ENCODE measurements around the gene SCAPER.

The SCAPER gene

GRCh38 chr15:76905013-76905839 lies at the start of gene SCAPER:
Gene SCAPER, minus strand, starts transcription at chr15:76905340. Its CDS starts 21,523 bp downstream, at chr15:76883817.
- peak; percentile 88 for DNase-seq (ENCODE audit: low read depth)

GRCh38 chr15:76954744-76955143 lies 49.6 kb upstream of the SCAPER start:
- DNase-seq (ENCODE audit: low read depth), result no peak

DNA sequence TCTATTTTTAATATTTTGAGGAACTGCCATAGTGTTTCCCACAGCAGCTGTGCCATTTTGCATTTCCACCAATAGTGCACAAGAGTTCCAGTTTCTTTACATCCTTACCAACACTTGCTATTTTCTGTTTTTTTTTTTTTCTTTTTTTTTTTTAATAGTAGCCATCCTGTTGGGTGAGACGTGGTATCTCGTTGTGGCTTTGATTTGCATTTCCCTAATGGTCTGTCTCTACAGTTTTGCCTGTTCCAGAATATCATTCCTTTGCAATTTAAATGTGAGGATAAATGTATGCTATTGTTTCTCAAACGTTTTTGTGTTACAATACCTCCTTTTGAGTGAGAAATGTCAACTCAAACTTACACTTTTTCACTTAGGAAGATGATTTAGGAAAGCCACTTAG lies 48.8 kb upstream of the SCAPER start:
- DNase-seq (ENCODE audit: low read depth), result no peak

DNA sequence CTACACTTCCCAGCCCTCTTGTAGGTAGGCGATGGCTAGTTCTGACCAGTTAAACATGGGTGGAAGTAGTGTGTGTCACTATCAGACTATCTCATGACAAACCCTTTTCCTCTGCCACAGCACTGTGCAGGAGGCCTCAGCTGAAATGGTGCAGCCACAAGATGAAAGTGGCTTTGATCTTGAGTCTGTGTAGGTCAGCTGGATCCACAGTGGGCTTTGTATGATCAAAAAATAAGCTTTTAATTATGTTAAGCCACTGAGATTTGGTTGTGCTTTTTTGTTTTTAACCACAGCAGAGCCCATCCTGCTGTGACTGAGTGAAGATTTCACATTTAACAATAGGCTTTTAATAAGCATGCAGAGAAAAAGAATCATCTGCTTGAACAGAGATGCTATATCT lies 46.1 kb upstream of the SCAPER start:
- no peak for DNase-seq (ENCODE audit: low read depth)

DNA sequence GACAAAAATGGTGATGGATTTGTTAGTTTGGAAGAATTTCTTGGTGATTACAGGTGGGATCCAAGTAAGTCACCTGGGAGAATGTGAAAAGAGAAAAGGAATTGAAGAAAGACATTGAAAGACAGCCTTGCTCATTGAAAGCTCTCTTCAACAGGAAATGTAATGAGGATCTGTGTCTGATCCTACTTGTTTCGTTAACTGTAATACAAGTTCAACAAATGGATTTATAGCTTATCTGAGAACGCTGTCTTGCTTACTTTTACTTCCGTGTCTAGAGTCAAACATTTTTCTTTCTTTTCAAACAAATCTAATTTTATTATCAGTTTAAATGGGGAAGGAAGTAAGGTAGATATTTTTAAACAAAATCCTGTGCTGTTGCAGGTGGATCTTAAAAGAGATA lies 42.3 kb upstream of the SCAPER start:
- DNase-seq (ENCODE audit: low read depth), result no peak

- no peak for DNase-seq (ENCODE audit: low read depth)
Measured at GRCh38 chr15:76945494-76946093, 40.5 kb upstream of the SCAPER start.

DNA sequence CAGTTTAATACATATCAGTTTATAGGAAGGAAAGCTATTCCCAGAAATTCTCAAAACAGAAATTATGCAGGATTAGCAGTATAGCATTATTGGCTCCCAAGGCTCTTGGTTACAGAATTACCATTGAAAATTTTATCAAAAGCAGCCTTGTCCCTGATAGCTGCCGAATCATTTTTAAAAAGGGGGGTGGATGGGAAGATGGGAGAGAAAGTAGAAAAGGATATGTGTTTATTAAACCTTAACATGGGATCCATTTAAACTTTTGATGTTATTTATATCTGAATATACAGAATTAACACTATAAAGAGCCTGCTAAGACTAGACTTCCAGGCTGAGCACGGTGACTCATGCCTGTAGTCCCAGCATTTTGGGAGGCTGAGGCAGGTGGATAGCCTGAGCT lies 37.2 kb upstream of the SCAPER start:
- no peak for DNase-seq (ENCODE audit: low read depth)

DNA sequence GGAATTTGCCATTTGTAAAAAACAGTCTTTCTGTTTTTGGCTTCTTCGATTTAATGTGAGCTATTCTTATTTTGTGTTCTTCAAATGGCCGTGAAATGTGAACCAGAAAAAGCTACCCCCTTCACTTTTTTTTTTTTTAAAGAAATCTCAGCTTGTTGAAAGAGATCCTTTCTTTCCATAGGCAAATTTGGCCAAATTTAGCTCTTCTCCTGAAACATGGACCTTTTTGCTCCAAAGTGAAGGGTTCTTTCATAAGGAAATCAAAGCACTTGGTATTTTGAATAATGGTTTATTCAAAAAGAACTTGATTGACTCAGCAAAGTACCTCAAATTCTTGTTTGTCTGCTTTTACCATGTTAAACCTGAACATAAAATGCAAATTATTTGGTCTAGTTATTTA lies 36.5 kb upstream of the SCAPER start:
- DNase-seq (ENCODE audit: low read depth), result no peak

DNA sequence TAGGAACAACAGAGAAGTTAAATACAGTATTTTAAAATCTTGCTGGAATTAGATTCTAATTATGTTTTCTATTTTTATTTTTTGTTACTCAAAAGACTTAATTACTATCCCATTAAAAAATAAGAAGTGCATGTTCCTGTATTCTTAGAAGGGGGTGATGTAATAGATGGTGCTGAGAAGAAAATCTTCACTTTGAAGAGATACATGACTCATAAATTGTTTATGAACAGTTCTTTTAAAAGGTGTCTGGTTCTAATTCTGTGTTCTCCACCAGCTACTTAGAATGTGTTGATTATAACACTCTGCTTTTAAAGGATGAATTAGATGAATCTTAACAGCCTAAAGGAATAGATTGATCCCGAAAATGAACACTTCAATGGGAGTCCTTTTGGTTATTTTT lies 34.6 kb upstream of the SCAPER start:
- no peak for DNase-seq (ENCODE audit: low read depth)

DNA sequence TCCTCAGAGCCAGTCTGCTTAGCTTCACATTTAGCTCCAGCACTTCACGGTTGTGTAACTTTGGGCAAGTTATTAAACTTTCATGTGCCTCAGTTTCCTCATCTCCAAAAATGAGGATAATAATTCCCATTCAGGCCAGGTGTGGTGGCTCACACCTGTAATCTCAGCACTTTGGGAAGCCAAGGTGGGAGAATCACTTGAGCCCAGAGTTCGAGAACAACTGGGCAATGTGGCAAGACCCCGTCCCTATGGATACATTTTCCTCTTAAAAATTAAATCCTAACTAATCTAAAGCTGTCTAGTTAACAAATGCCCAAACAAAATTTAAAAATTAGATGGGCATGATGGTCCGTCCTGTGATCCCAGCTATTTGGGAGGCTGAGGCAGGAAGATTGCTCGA lies 33.6 kb upstream of the SCAPER start:
- DNase-seq (ENCODE audit: low read depth), result no peak

- no peak for DNase-seq (ENCODE audit: low read depth)
Measured at GRCh38 chr15:76936671-76937070, 31.5 kb upstream of the SCAPER start.

DNA sequence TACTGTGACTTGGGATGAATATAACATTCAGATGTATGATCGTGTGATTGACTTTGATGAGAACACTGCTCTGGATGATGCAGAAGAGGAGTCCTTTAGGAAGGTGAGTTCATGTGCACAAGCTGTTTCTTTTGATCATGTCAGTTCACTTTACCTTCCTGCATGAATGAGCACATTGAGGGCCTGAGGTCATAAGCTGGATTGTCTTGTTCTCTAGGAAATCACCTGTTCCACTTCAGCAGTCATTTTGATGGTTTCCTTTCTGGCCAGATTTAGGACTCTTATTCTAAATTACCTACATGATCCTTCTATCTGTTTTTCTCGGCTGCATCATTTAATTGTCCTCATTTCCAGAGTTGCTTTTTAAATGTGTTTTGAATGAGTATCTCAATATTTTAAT lies 30.5 kb upstream of the SCAPER start:
- DNase-seq (ENCODE audit: low read depth), result no peak

DNA sequence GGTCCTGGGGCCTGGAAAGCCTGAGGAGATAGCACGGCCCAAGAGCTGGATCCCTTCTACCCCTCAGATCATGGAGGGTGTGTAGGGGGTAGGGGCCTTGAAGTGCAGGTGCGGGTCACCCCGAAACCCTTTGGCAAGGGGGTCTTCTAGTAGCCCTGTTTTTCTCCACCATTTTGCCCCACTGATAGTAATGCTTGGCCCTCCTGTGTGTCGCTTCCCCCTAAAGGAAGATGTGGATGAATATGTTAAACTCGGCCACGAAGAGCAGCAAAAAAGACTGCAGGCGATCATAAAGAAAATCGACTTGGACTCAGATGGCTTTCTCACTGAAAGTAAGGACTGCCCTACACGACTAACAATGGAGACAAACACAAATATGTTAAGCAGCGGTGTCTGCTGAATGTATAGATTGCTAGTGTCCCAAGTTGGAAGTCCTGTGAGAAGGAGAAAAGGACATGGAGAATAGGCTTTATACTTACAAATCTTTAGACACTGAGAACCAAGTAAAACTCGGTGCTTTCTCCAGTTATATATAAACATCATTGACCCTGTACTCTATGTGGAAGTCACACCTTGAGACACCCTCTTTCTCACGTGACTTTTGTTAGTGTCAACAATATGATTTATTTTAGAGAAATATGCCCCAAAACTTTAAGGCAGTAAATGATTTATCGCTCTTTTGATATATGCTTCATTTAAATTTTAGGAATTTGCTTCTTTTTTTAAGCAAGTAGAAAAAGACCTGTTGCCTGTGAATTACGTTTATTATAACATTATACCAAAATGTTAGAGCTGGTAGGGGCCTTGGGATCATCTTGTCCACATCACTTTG lies 27.2 kb upstream of the SCAPER start:
- no peak for DNase-seq (ENCODE audit: low read depth)

DNA sequence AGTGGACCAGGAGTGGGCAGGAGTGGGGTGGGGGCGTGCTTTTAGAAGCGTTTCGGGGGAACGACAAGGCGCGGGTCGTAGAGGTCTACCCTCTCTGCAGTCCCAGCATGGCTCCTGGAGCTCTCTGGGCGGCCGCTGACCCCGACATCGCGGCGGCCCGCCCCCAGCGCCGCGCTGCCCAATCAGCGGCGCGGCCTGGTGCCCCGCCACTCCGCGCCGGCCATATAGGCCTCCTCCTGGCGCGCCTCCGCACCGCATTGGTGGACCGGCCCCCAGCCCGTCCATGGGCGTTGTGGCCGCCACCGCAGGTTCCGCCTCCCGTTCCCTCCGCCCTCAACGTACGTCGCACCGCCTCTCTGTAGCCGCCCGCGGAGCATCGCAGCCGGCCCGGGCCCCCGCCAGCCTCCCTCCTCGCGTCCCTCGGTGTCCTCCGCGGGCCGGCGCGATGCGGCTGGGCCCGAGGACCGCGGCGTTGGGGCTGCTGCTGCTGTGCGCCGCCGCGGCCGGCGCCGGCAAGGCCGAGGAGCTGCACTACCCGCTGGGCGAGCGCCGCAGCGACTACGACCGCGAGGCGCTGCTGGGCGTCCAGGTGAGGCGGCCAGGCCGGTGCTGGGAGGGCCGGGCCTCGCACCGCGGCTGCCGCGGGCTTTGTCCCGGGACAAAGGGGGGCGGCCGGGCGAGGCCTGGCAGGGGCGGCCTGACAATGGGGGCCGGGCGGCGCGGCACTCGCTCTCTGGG lies 26.4 kb upstream of the SCAPER start, which contains the start of gene RCN2:
TSS of gene RCN2 (plus strand) at position 353 of the 738 bp plus-strand sequence. CDS start at position 446, 93 bp downstream.
- peak; percentile 91 for DNase-seq (ENCODE audit: low read depth)

- no peak for DNase-seq (ENCODE audit: low read depth)
Measured at GRCh38 chr15:76930831-76931396, 25.8 kb upstream of the SCAPER start.

DNA sequence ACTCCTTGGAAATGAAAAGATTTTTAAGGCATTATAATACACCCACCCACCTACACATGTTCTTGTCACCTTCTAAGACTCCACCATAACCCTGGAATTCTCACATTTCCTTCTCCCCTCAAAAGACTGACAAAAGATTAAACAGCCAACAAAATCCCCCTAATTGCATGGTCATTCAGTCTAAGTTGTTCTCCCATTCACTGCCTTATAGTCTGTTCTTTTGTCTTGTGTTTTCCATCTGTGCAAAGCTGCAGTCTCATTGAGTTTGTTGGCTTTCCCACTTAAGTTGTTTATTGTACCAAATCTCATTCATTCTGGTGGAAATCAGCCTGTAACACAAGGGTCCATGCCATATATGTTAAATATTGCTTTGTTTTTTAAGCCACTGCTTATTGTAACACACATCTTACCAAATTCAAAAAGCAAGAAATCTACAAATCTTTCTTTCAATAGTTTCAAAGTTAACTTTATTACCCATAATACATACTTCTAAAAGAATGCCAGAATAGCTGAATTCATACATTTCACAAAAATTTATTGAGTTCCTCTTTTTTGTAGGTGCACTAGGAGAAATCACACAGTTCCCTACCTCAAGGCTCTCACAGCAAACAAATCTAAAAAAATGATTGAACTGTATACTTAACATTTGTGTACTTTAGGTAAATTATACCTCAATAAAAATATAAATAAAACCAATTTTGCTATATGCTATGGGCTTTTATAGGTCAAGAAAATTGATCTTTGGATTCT lies 24.0 kb upstream of the SCAPER start:
- no peak for DNase-seq (ENCODE audit: low read depth)

GRCh38 chr15:76928201-76928600 lies 23.1 kb upstream of the SCAPER start:
- DNase-seq (ENCODE audit: low read depth), result no peak

- no peak for DNase-seq (ENCODE audit: low read depth)
Measured at GRCh38 chr15:76916369-76916768, 11.2 kb upstream of the SCAPER start.

DNA sequence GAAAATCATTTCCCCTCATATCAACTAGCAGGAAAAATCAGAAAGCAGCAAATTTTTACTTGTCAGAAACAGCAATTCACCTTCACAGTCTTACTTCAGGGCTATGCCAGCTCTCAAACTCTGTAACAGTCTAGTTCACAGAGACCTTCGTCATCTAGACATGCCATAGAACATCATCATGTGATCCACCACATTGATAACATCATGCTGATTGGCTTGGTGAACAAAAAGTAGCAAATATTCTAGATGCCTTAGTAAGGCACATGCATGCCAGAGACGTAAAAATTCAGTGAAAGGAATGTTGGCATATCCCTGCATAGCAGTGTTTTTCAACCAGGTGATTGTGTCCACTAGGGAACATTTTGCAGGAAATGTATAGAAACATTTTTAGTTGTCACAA lies 8.6 kb upstream of the SCAPER start:
- no peak for DNase-seq (ENCODE audit: low read depth)

- DNase-seq (ENCODE audit: low read depth), result no peak
Measured at GRCh38 chr15:76912430-76912829, 7.3 kb upstream of the SCAPER start.

DNA sequence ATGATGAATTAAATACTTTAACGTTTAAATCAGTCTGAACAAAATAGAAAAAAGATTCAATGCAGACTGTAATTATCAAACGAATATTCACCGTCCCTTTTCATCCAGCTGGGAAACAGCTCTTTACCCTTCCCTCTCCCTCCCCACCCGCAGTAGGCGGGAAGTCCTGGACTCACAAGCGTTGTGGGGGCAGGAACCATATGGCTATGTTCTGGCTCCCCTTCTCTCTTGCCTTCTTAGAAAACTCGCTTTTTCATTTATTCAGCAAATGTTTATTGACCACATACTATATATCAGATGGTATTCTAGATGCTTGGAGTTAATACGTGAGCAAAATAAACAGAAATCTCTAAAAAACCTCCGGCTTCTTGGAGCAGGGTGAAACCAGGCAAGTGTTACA lies 715 bp upstream of the SCAPER start:
- DNase-seq (ENCODE audit: low read depth), result no peak
